IMR-90 (cell line): ENCODE results near the gene DLL3.
A peak's percentile ranks its signal among the peaks of the same experiment; 100 is the strongest.

ENCODE experiments used
- CTCF ChIP-seq: conservative IDR thresholded peaks from 2 replicates; pipeline ENCODE4 v1.5.1; 2012; ENCODE audit warnings: mild to moderate bottlenecking, low read depth, low read length, improper control_type of control experiment
- POLR2A ChIP-seq: IDR thresholded peaks from 2 replicates; pipeline ENCODE4 v1.6.1; 2012; ENCODE audit warnings: mild to moderate bottlenecking, low read depth, low read length
- USF2 ChIP-seq: fragments of 150-350 bp; IDR thresholded peaks from 2 replicates; pipeline ENCODE4 v1.6.1; 2017; ENCODE audit warnings: mild to moderate bottlenecking, antibody characterized with exemption, low read length, low read depth

DNA sequence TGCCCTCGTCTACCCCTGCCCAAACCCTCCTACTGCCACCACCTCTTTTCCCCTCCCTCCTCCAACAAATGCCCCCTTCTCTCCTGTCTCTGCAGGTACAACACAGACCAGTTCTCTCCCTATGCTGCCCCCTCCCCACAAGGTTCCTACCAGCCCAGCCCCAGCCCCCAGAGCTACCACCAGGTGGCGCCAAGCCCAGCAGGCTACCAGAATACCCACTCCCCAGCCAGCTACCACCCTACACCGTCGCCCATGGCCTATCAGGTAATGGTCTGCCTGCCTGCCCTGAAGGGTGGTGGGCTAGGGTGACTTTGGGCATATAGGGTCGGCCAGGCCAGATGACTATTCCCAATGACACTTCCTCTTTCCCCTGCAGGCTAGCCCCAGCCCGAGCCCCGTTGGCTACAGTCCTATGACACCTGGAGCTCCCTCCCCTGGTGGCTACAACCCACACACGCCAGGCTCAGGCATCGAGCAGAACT lies 24.6 kb upstream of the DLL3 start:
- TF ChIP-seq POLR2A: no peak
- TF ChIP-seq USF2: no peak
- peak; percentile 67 for TF ChIP-seq CTCF
